Bronchial epithelial cell (primary cell): ENCODE measurements around the gene ZNF625. TPM values are rescaled to one million over a fixed set of nuclear protein-coding genes. Genes with fewer than 3 reads are reported as not detected.

ENCODE experiments used
- DNase-seq: peaks from one replicate; pipeline ENCODE4 v3.0.0-alpha.2; 2010; ENCODE audit warnings: low read depth
- FAIRE-seq: peaks from 2 replicates; lab custom pipeline; 2011; peaks lifted over from hg19 to GRCh38; lab: Jason Lieb, UNC
- H3K27me3 ChIP-seq: 2 replicates; pipeline ENCODE4 v1.5.1; 2011; ENCODE audit warnings: low read length; ENCODE audit not compliant: control insufficient read depth, insufficient read depth
- H3K36me3 ChIP-seq: 2 replicates; pipeline ENCODE4 v1.5.1; 2011; ENCODE audit warnings: low read length; ENCODE audit not compliant: control insufficient read depth, insufficient read depth
- H3K4me3 ChIP-seq: 2 replicates; pipeline ENCODE4 v1.5.1; 2011; ENCODE audit warnings: mild to moderate bottlenecking, low read depth, low read length, control low read depth
- CTCF ChIP-seq: IDR thresholded peaks from 2 replicates; pipeline ENCODE4 v1.5.1; 2011; ENCODE audit warnings: mild to moderate bottlenecking, moderate library complexity, low read length, control low read depth, inconsistent platforms; ENCODE audit not compliant: insufficient read depth, severe bottlenecking
- total RNA-seq: library from RNA; depleted of rRNA; stranded (reverse); fragments of >200 nt; gene quantifications from 2 replicates; pipeline ENCODE4 v1.2.1, GENCODE V29; 2014

ZNF625 gene
- total RNA-seq: 5.0 and 8.7 TPM in 2 replicates

GRCh38 chr19:12156223-12157058 is at the start of gene ZNF625:
TSS of gene ZNF625 (minus strand) at chr19:12156734. CDS start at chr19:12156558, 176 bp downstream.
- TF ChIP-seq CTCF: no peak
- FAIRE-seq: no peak
- Histone ChIP-seq H3K4me3 (peak within 1 kb of the TSS; percentile 87), H3K36me3 (no peaks in the 10 kb centered on the region), H3K27me3 (no peaks in the 10 kb centered on the region)
- DNase-seq: peak; percentile 77

DNA sequence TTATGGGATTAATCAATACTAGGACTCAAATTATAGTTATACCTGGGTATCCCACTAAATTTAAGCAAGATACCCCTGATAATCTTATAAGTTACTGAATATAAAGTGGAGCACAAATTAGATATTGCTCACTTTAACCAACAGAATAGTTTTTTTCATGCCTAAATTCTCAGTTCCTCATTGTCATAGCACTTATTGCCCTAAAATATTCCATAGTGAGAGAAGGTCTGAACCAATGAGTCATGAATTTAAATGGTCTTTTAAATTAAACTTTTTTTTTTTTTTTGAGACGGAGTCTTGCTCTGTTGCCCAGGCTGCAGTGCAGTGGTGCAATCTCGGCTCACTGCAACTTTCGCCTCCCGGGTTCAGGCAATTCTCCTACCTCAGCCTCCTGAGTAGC is 48.8 kb upstream of the ZNF625 start:
- DNase-seq (no peak), FAIRE-seq (no peak)
- no peaks in the 10 kb centered on the region for H3K27me3 ChIP-seq
- TF ChIP-seq CTCF: no peak
- no peak overlapping the region for H3K4me3 ChIP-seq
- H3K36me3 ChIP-seq: no peaks in the 10 kb centered on the region

GRCh38 chr19:12202250-12202649 is 45.7 kb upstream of the ZNF625 start:
- no peaks in the 10 kb centered on the region for H3K27me3 ChIP-seq
- no peak for FAIRE-seq
- no peaks in the 10 kb centered on the region for H3K36me3 ChIP-seq
- no peak overlapping the region for H3K4me3 ChIP-seq
- DNase-seq: no peak
- peak; percentile 33 for TF ChIP-seq CTCF

DNA sequence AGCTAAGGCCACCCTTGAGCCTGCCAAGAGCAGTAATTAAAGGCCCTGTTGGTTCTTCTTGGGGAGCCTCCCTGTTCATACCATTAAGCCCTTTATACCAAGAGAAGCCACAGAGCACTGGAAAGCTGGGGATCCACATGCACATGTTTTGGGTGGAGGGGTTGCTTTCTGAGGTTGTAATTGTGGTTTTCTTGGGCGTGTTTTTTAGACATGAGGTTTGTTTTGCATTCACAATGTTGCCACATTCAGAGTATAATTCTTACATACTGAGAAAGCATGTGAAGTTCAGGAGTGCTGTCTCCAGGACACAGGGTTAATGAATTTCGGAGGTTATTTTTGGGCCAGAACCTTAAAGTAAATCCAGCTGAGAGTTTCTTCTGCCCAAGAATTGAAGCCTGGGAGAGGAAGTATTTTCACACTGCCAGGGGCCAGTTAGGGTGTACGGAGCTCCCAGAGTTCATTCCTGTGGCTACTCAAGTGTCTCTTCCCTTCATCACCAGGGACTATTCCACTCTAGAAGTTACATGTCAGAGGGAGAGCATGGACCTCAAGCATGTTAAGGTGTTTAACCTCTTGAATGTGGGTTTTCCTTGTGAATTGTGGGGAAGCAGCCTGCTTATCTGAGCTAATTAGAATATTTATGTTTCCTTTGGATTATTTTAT is 43.4 kb upstream of the ZNF625 start:
- TF ChIP-seq CTCF: no peak

DNA sequence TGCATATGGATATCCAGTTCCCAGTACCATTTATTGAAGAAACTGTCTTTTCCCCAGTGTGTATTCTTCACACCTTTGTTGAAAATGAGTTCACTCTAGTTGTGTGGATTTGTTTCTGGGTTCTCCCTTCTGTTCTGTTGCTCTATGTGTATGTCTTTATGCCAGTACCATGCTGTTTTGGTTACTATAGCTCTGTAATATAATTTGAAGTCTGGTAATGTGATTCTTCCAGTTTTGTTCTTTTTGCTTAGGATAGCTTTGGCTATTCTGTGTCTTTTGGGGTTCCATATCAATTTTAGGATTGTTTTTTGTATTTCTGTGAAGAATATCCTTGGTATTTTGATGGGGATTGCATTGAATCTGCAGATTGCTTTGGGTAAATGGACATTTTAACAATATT is 41.6 kb upstream of the ZNF625 start:
- no peak for TF ChIP-seq CTCF
- Histone ChIP-seq H3K36me3 (no peaks in the 10 kb centered on the region), H3K4me3 (no peak overlapping the region), H3K27me3 (no peaks in the 10 kb centered on the region)
- DNase-seq (no peak), FAIRE-seq (no peak)

More for the DNA sequence above, 43.4 kb upstream of the ZNF625 start:
- no peaks in the 10 kb centered on the region for H3K27me3 ChIP-seq
- no peak for FAIRE-seq
- H3K36me3 ChIP-seq: no peaks in the 10 kb centered on the region
- H3K4me3 ChIP-seq: no peak overlapping the region
- DNase-seq: no peak
